ENCODE data around the gene MAML3. TPM values are rescaled to one million over a fixed set of nuclear protein-coding genes. Genes with fewer than 3 reads are reported as not detected.
A peak's percentile ranks its signal among the peaks of the same experiment; 100 is the strongest.

The MAML3 gene
- total and polyA plus RNA-seq, 2 of the 13 experiments (the other 11 are each of a cell fraction or from before 2014, with no cell fraction given): 0.05 to 0.13 TPM

- ChIA-PET POLR2A (no interaction called here), CTCF (ENCODE audit: low intra/inter-chr PET ratio, low total read pairs) (no interaction called here)
- H2AFZ ChIP-seq (ENCODE audit: low read length): no peak overlapping the region
- H3K36me3 ChIP-seq (replicated peaks in 1 of 2; ENCODE audit: control insufficient read depth in 1 of 2, insufficient read depth in 2 of 2, low read length in 2 of 2): no peaks in the 10 kb centered on the region
- H3K27ac ChIP-seq (ENCODE audit: extremely low read length, insufficient read depth, low read length): no peak overlapping the region
- in situ Hi-C loops (cut with HindIII; ENCODE audit: extremely low pct_ligation_motif_present, low pct_unique_long_range_greater_than_20kb): no loop called here
- FAIRE-seq (no peak), DNase-seq (ENCODE audit: low spot score) (no peak), ATAC-seq (no peak)
- 27% methylated on average over 5 of the region's 5 CpGs for WGBS (ENCODE audit: low lambda C conversion rate)
- H3K79me2 ChIP-seq (ENCODE audit: insufficient read depth, low read length): no peaks in the 10 kb centered on the region
- H3K9me3 ChIP-seq (ENCODE audit: low read length): no peaks in the 10 kb centered on the region
- H3K27me3 ChIP-seq (ENCODE audit: control insufficient read depth in 1 of 2, insufficient read depth in 2 of 2, low read length in 2 of 2): no peaks in the 10 kb centered on the region; a peak in 1 of 5 replicates
- H3K4me2 ChIP-seq (ENCODE audit: low read depth, low read length): 0 out of 2 replicates have a peak overlapping the region, but pooled peaks have one; percentile 51
- peaks cover 36% of the 10 kb centered on the region for H3K4me1 ChIP-seq (ENCODE audit: insufficient read depth, low read length)
- no TSS peak for BruUV-seq (replicated peaks)
- no peak overlapping the region for H3K4me3 ChIP-seq (replicated peaks in 1 of 3; ENCODE audit: insufficient read depth in 1 of 3, low read depth in 2 of 3, low read length in 3 of 3)
- no peaks in the 10 kb centered on the region for H4K20me1 ChIP-seq (ENCODE audit: insufficient read depth, low read length)
- H3K9ac ChIP-seq (ENCODE audit: insufficient read depth, low read depth, low read length): no peak overlapping the region
- intact Hi-C loops (cut with micrococcal nuclease; ENCODE audit: unreplicated experiment): no loop called here
- TF ChIP-seq NBN (conservative IDR thresholded peaks at IDR 0.05) (no peak), RCOR2 (CRISPR knock-in tag; IDR thresholded peaks at IDR 0.05) (no peak), ZNF747 (CRISPR knock-in tag; IDR thresholded peaks at IDR 0.05; ENCODE audit: borderline replicate concordance) (no peak), FOXP4 (CRISPR knock-in tag; IDR thresholded peaks at IDR 0.05) (no peak), GABPB1 (CRISPR knock-in tag; IDR thresholded peaks at IDR 0.05) (no peak), ZFY (CRISPR knock-in tag; IDR thresholded peaks at IDR 0.05) (no peak), DNMT1 (CRISPR knock-in tag; IDR thresholded peaks at IDR 0.05) (no peak), ZNF737 (CRISPR knock-in tag; IDR thresholded peaks at IDR 0.05; ENCODE audit: borderline replicate concordance) (no peak), ZBTB4 (CRISPR knock-in tag; IDR thresholded peaks at IDR 0.05; ENCODE audit: borderline replicate concordance) (no peak), GPN1 (CRISPR knock-in tag; IDR thresholded peaks at IDR 0.05; ENCODE audit: borderline replicate concordance) (no peak), MBD4 (IDR thresholded peaks at IDR 0.05; ENCODE audit: borderline replicate concordance, low read length) (no peak)
Measured at GRCh38 chr4:139913995-139914598, 239.9 kb downstream of the MAML3 start.

Measured in HepG2 (cell line).